Activated CD8-positive, alpha-beta memory T cell treated with anti-CD3 and anti-CD28 coated beads, Interleukin-2, amount 50 U/mL, for 48 hours (primary cell): ENCODE measurements around the gene LDLRAD3.
"Not testable (repeated sequence)": the region's sequence is repeated elsewhere in the genome, so short reads cannot be mapped to it uniquely, and the experiment has no call there.

Experiments
- DNase-seq: peaks from one replicate; pipeline ENCODE4 v3.0.0-alpha.2; 2020

LDLRAD3 gene

DNA sequence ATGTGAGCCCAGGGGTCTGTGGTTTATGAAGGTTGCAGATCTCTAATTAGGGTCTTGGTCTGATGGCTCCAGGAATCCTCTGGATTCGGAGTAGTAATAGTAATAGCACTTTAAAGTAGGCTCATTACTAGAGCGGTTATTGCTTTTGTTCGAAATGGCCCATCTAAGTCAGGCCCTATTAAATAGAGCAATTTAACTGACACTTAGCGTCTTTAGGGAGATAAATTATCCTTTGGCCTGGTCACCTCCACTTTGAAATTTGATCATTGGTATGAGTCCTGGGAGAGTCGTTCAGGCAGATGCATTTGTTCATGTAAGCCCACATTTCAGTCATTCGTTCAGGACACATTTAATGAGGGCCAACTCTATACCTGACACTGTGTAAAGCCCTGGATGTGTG is 54.8 kb downstream of the LDLRAD3 start:
- no peak for DNase-seq

DNA sequence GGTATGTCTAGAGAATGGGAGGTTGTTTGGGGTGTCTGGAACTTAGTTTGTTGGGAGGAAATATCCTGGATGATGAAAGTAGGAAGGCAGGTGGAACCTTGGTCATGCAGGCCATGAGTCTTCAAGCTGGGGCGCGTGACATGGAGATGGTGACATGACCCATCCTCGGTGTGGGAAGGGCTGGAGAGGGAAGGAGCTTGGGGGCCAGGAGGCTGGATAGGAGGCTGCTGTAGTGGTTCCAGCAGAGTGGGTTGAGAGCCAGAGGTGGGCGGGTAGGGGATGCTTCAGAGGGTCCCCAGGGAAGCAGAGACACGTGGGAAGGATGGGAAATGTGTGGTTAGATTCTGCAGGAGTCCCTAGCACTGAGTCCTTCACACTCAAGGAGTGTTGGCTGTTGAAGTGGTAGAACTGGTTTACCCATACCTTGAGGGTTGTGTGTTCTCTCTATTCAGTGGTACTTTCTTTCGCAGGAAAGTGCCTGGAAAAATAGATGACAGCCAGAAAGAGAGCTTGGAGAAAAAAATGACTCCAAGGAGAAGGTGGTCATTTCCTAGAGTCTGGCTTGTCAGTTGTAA is 56.8 kb downstream of the LDLRAD3 start:
- no peak for DNase-seq

DNA sequence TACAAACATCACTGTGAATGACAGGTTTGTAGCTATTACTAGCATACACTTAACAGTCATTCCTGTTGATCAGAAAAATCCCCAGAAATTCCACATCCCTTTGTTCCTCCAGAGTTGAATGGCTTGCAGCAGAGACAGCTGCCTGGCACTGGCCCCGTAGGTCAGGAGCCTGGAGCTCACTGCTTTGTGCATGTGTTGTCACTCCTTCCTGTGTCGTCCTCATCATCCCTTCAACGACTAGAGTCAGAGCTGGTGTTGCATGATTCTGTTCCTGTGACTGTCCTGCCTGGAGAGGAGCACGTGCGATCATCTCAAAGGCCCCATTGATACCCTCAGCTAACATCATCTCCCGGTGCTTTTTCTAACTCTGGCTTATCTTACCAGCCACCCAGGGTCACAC is 58.3 kb downstream of the LDLRAD3 start:
- no peak for DNase-seq

DNA sequence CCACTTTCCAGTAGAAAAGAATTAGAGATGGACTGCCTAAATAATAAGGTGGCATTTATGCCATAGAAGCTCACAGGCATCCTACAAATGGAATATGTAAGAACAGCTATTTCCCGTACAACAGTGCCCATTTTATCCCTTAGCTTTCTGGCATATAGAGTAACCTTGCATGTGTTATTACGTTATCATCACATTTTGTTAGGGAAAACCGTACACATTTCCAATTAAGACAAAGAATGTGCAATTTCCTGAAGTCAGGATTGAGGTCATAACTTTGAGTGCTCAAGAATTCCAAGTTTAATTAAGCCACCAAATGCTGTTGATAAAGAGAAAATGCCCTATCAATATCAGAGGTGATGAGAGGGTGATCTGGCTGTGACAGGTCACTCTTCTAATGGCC is 58.9 kb downstream of the LDLRAD3 start:
- DNase-seq: no peak

DNA sequence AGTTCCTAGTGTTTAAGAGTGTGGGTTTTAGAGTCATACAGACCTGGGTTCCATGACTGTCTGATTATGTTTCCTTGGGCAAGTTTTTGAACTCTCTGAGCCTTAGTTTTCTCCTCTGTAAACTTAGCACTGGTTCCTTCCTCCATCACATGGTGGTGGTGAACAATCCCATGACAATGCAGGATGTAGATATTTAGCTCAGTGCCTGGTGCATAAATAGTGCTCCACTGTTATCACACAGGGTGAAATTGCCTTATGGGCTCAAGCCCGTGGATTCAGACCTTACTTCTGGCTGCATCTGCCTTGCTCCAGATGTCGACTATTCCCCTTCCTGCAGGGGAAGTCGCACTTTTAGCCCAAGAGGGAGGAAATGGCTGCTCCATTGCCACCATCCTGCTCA is 62.7 kb downstream of the LDLRAD3 start:
- DNase-seq: no peak

DNA sequence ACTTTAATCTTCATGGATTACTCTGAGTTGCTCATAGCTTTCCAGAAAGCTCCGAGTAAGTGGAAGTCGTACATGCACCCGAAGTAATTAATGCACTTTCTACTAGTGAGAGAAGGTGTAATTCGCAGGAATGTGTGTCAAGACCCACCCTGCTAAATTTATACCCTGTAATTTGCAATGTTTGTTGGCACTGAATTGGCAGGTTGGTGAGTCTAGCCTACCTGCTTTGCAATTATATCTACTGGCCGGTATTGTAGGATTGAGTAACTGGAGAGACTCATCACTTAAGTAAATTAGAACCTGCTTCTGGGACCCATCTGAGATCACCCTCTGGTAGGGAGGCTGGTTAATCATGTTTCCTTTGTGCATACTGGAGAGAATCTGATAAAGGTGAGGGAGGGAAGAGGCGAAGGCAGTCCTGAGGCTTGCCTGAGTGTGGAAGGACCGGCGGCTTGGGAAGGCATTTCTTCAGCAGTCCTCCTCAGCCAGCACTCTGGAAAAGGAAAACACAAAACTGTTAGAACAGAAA is 63.3 kb downstream of the LDLRAD3 start:
- no peak for DNase-seq

DNA sequence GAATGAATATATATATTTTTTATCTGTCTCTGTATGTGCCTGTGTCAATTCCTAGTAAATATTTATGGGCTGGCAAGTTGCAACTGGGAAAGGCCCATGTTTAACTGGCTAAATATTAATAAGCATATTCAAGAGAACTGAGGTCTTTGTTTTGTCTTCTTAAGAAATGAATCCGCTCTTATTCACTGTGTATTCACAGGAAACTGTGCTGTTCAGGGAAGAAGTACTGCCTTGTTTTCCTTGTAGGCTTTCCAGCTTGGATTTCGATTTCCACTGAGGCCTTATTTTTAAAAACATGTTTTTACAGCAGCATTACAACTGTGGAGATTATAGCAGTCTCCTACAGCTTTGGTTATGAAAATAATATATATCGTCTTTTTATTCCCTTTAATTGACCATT is 64.7 kb downstream of the LDLRAD3 start:
- no peak for DNase-seq

DNA sequence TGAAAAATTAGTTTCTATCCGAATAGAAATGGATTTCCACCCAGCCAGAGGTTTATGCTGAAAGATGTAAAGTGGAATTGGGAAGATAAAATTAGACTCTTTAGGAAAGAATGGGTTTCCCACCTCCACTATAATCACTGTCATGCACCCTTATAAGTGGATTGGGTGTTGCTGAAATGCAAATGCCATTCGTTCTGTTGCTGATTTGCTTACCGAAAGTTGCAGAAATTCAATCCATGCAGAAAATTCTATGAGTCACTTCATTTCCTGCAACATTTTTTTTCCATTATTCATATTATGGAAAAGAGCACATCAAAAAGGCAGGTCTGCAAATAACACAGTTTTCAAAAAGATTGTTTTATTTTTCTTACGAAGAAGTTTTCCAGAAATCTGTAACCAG is 65.6 kb downstream of the LDLRAD3 start:
- DNase-seq: no peak

DNA sequence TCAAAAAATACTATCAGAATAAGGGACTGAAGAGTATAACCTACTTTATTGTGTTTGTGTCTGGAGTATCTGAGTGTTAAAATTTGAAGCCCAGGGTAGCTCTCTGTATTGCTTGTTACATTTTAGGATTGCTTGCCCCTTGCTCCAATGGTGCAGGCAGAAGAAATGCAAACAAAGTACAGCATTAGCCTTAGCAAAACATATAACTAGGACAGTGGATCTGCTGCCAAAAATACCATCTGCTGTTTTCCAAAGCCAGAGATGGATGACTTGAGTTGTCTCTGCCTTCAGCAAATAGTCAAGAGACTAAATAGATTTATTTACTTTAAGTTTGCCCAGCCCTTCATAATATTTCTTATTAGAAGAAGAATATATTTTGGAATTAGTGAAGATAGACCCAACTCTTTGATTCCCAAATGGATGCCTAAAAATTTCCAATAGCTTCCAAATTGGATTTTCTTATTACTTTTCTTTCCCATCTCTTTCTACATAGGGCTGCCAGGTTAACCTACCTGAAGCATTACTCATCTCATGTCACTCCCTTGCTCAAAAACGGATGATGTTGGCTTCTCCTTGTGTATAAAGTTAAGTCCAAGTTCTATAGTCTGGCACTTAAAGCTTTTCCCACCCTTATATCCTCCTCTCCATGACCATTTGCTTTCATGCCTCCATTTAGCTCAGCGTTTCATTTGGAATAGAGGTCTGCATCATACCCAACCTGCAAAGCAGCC is 66.3 kb downstream of the LDLRAD3 start:
- DNase-seq: no peak

DNA sequence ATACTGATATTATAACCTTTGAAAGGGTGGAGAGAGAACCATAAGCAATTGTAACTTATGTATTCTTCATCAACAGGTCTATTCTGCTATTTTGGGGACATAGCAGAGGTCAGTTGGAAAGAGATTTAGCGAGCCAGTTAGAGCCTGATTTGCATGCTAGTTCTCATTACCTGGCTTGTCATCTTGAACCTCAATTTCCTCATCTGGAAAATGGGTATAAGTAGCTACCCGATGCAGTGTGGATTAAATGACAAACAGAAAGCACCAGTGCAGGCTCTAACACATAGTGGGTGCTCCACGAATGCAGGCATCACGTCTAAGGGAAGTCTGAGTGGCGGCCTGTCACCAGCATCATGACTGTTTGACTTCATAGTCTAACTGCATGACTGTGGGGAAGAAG is 67.7 kb downstream of the LDLRAD3 start:
- DNase-seq: no peak

DNA sequence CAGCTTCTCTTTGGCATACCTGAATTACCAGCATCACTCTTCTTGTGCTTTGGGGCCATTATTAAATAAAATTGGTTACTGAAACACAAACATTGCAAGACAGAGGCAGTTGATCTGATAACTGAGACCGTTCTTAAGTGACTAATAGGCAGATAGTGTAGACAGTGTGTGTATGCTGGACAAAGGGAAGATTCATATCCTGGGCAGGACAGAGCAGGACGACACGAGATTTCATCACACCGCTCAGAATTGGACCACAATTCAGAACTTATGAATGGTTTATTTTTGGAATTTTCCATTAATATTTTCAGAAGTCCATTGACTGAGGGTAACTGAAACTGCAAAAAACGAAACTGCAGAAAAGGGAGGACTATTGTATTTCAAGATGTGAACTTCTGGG is 68.6 kb downstream of the LDLRAD3 start:
- no peak for DNase-seq

DNA sequence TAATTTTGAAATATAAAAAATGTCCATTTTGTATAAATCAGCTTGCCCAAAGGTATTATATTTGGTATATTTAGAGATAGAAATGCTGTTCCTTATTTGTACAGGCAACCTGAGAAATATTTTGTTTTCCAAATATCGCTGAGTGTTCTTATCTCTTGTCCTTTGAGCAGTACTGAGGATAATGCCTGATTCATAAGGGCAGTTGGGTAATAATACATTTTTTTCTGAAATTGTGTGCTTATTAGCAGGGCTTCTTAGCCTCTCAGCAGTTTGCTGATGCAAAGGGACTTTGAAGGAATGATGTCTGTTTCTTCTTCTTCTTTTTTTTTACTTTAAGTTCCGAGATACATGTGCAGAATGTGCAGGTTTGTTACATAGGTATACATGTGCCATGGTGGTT is 69.1 kb downstream of the LDLRAD3 start:
- DNase-seq: no peak

DNA sequence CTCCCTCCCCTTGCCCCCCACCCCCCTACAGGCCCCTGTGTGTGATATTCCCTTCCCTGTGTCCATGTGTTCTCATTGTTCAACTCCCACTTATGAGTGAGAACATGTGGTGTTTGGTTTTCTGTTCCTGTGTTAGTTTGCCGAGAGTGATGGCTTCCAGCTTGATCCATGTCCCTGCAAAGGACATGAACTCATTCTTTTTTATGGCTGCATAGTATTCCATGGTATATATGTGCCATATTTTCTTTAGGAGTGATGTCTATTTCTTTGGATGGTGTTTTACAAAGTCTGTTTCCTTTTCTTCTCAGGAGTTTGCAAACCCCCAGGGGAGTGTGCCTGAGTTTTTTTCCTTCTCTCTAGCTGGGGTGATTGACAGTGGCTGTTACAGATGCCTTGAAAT is 69.6 kb downstream of the LDLRAD3 start:
- not testable (repeated sequence) for DNase-seq

DNA sequence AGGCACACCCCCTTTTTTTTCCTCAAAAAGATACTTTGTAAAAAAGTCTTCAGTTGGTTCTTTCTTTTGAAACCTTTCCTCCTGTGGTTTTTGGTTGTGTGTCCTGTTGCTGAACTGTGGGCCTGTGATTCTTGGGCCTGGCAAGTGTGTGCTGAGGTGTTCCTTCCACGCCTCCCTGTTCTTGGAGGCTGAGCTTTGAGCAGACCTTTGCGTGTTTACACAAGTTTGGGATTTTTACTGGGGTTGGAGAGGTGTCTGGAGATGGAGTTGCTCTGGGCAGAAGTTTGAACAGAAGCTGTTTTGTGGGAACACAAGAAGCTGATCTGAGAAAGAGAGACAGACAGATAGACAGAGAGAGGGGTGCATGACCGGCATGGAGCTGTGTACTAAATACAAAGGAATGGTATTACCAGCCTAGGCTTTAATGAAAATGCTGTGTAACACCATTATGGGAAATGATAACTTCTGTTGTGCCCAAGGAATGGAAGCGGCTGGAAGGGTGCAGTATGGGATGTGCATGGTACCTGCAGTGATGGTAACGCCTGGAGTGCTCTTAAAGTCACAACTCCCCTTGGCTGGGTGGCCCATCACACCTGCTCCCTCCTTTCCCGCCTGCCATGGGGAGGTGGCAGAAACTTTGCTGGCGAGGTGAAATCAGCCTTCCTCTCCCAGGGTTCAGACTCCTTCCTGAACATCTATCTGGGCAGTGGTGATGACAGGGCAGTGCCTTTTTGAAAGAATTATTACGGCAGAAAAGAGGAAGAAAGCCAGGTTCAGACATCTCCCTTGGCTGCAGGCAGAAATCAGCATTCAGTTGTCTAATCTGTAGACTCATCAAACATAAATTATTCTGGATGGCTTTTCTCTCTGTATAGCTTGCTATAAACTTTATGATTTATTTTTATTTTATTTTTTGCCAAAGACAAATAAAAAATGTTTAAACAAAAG is 70.4 kb downstream of the LDLRAD3 start:
- DNase-seq: no peak

DNA sequence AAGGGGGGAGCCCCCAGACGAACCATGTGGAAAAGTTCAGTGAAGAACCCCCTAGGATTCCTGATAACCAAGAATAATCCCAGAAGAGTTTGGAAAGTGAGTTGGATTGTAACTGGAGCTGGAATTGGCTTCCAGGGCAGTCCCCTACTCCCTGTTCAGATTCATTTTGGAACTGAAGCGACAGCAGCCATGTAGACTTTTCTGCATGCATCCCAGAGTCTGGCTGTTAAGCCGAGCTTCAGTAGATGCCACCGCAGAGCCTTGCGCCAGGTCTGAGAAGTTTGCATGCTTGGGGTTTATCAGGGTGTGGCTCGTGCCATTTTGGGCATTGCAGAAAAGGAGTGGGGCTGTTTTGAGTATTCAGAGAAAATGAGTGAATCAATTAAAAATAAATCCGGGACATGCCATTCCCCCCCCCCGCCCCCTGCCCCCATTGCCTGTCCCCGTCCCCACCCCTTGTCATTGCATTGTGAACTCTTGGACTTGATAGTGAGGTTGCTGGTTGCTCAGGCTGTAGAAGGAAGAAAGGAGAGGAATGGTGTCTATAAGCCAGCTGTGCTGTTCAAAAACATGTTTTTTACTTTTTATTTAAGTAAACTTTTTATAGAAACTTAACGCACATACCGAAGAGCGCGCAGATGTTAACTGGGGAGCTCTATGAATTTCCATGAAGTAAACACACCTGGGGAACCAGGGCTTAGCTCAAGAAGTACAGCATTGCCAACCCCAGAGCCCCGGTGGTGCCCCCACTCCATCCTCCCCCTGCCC is 71.2 kb downstream of the LDLRAD3 start:
- no peak for DNase-seq

DNA sequence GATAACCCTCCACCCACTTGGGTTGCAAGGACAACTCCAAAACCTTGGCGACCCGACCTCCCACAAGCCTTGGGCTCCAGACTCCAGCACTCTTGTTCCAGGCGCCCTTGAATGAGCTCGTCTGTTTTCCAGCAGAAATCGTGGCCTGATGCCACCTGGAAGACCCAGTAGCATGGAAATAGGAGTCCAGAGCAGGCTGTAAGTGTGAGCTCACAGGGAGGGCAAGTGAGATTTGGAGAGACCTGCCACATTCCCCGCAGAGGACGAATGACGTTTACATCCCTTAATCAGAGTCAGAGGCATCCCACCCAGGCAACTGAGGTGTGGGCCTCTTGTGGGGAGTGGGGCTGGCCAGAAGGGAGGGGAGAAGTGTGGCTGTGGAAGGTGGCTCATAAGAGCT is 71.9 kb downstream of the LDLRAD3 start:
- no peak for DNase-seq

DNA sequence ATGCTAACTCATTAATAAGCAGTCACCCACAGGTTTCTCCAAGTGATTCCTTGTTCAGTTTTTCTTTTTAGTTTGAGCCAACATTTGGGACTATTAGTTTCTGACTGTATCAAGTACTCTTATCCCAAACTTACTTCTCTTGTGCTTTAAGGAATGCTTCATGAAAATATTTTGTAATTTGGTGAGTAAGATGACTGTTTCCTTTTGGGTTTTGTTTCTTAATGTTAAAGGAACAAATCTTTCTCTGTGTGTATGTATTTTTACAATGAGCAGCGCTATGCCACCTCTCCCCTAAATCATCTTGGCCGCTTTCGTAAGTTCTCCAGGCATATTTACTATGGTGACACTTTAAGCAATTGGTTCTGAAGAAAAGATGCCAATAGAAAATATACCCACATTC is 72.4 kb downstream of the LDLRAD3 start:
- no peak for DNase-seq

DNA sequence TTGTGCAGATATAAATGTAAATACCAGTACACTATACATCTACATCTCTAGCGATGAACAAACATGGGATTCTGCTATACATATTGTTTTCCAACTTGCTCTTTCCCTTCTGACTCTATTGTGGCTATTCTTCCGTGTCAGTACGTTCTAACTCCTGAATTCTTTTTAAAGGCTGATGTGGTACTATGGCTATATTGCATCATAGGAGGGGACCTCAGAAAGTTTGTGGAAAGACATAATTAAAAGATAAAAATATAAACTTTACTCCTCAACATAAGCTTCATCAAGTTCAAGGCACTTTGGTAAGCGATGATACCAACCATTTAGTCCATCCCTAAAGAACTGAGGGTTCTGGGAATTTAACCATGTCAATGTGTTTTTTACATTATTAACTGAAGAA is 72.8 kb downstream of the LDLRAD3 start:
- no peak for DNase-seq

DNA sequence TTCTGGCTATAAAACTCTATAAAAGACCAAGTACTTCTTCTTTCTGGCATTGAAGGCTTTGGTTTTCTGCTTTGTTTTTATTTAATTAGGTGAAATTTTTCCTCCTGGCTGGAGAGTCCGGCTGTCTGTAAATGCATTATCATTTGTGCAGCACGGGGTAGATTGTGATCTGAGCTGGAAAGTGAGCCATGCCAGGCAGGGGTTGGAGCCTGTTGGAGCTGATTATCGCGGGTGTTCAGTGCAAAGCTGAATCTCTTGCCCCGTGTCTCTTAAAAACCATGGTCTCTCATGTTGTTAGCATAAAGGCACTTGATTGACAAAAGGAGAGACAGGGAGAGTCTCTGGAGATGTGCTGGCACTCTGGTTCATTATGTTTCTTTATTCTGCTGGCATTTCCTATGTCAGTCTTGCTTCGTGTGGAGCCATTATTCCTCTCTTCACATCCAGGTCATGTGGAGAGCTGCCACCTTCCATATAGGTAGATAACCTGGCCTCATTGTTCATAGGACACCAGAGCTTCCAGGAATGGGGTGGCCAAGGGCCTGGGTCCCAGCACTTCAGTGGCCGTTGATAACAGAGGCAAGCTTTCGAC is 75.2 kb downstream of the LDLRAD3 start:
- no peak for DNase-seq

DNA sequence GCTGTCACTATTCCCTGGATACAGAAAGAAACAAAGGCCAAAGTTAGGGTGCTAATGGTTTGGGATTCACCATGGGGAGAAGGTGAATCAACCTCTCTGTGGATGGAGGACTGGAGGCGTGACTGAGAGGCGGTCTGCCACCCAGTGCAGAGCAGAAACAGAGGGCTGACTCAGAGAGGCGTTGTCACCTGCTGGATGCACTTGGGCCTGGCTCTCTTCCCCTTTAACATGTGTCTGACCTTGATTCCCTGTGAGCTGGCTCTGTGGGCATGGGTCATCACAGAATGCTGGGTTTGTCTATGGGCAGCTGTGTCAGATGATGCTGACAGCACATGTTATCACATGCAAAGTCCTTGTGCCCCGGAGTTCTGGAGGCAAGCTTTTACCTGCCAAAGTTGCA is 75.9 kb downstream of the LDLRAD3 start:
- DNase-seq: no peak

DNA sequence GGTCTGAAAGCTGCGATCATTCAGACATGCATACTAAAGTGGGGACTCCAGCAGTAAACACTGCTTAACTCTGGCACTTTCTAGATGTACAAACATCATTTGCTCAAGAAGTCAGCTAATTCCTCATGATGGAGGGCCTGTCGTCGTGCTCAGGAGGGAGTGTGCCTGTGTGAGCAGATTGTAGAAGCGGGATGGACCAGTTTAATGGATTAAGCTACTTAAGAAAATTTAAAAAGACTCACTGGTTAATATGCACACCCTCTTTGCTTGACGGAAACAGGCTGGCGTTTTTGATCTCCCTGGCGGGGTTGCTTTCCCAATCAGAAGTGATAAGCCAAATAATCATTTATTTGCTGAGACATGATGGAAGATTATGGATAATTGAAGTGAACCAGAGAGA is 79.0 kb downstream of the LDLRAD3 start:
- no peak for DNase-seq

DNA sequence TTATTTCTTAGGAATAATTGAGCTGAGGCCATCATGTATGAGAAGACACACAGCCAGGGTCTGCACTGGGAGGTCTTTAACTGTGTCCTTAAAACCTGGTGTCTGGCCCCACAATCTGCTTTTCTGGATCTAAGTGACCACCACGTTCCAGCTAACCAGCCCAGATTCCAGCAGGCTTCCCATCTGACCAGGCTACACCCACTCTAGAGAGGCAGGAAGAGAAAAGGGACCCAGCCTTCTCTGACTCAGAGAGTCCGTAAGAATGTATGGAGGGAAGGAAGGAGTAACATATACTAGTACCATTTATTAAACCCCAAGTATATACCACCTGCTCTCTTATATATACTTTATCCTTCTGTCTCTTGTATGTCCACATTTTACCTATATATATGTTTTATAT is 80.1 kb downstream of the LDLRAD3 start:
- DNase-seq: no peak

DNA sequence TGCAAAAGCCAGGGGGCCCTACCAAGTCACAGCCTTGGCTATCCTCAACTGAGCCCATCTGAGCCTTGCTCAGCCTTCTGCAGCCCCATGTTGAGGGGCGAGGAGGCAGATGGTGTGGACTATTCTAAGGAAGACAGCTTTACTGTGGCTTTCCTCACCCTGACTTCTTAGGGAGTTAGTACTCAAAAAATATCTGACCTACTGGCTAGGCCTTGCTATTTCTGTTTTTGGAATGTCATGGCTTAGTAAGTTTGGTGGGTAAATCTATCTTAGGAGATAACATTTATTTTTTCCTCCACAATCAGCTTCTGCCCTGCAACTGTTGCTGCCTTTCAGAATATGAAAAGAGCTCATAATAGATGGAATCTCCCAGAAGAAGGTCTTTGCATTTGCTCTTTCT is 80.9 kb downstream of the LDLRAD3 start:
- no peak for DNase-seq
